CD14-positive monocyte (primary cell): Measurements from ENCODE around the gene YAE1. TPM values are rescaled to one million over a fixed set of nuclear protein-coding genes. Genes with fewer than 3 reads are reported as not detected.

Source experiments
- DNase-seq, 3 donors: peaks; one replicate each; pipeline ENCODE4 v3.0.0-alpha.2; 2011 to 2022
- H2AFZ ChIP-seq: 2 replicates; pipeline ENCODE4 v1.6.0; 2012; ENCODE audit warnings: mild to moderate bottlenecking, low read depth, low read length, inconsistent platforms; ENCODE audit not compliant: insufficient read depth, poor library complexity, severe bottlenecking
- H3K27ac ChIP-seq, 2 donors: 1 replicate in 1 of 2; 2 replicates in 1 of 2; pipeline ENCODE4 v1.5.1; 2012 to 2013; ENCODE audit warnings: low read length in 2 of 2, control low read depth in 1 of 2, inconsistent platforms in 1 of 2, low read depth in 1 of 2, mild to moderate bottlenecking in 1 of 2
- H3K27me3 ChIP-seq, 2 donors: one replicate each; pipeline versions ENCODE4 v1.6.0 to v1.6.1; 2011 to 2013; ENCODE audit warnings: low read length in 2 of 2; ENCODE audit not compliant: control insufficient read depth in 2 of 2, insufficient read depth in 2 of 2
- H3K36me3 ChIP-seq, 2 donors: replicated peaks in 1 of 2; 1 replicate in 1 of 2; 2 replicates in 1 of 2; pipeline versions ENCODE4 v1.5.1 to v1.6.1; 2012 to 2013; ENCODE audit warnings: low read length in 2 of 2, control low read depth in 1 of 2, inconsistent platforms in 1 of 2, mild to moderate bottlenecking in 1 of 2; ENCODE audit not compliant: insufficient read depth in 2 of 2, control insufficient read depth in 1 of 2
- H3K4me1 ChIP-seq, 2 donors: 1 replicate in 1 of 2; 2 replicates in 1 of 2; pipeline versions ENCODE4 v1.5.1 to v1.6.1; 2012 to 2013; ENCODE audit warnings: low read length in 2 of 2, control low read depth in 1 of 2, inconsistent platforms in 1 of 2, mild to moderate bottlenecking in 1 of 2, moderate library complexity in 1 of 2; ENCODE audit not compliant: insufficient read depth in 2 of 2, control insufficient read depth in 1 of 2
- H3K4me2 ChIP-seq: replicated peaks from 2 replicates; pipeline ENCODE3; 2012; ENCODE audit warnings: low read length, moderate library complexity, mild to moderate bottlenecking; ENCODE audit not compliant: poor library complexity, severe bottlenecking; ENCODE audit errors: extremely low read depth
- H3K4me3 ChIP-seq, 3 experiments: fragments of 200-600 bp in 1 of 3; sonication (generic) in 1 of 3; replicated peaks in 1 of 3; 1 replicate in 2 of 3; 2 replicates in 1 of 3; pipeline ENCODE4 v1.5.1; 2011 to 2013; ENCODE audit warnings: low read length in 3 of 3, mild to moderate bottlenecking in 3 of 3, control low read depth in 2 of 3, low read depth in 2 of 3, inconsistent platforms in 1 of 3, moderate library complexity in 1 of 3
- H3K79me2 ChIP-seq: 2 replicates; pipeline ENCODE4 v1.6.0; 2012; ENCODE audit warnings: mild to moderate bottlenecking, control low read depth, inconsistent platforms, low read length, moderate library complexity; ENCODE audit not compliant: insufficient read depth
- H3K9ac ChIP-seq: 2 replicates; pipeline ENCODE4 v1.6.0; 2017; ENCODE audit warnings: low read length, mild to moderate bottlenecking; ENCODE audit not compliant: insufficient read depth, poor library complexity, severe bottlenecking
- H3K9me3 ChIP-seq, 2 donors: replicated peaks in 1 of 2; 1 replicate in 1 of 2; 2 replicates in 1 of 2; pipeline versions ENCODE4 v1.5.1 to v1.6.1; 2012 to 2013; ENCODE audit warnings: low read length in 2 of 2, control low read depth in 1 of 2; ENCODE audit not compliant: control insufficient read depth in 1 of 2, insufficient read depth in 1 of 2
- H4K20me1 ChIP-seq: 2 replicates; pipeline ENCODE4 v1.6.0; 2012; ENCODE audit warnings: mild to moderate bottlenecking, low read length, control low read depth, moderate library complexity; ENCODE audit not compliant: insufficient read depth
- H3K27ac Mint-ChIP-seq, 7 donors: one replicate each; pipeline ENCODE4 v1.8.0; 2020; ENCODE audit warnings: mild to moderate bottlenecking in 7 of 7, mixed read lengths in 7 of 7, moderate library complexity in 6 of 7, inconsistent platforms in 2 of 7
- H3K27me3 Mint-ChIP-seq, 3 donors: one replicate each; pipeline ENCODE4 v1.8.0; 2021 to 2022; ENCODE audit warnings: low read depth in 3 of 3, mild to moderate bottlenecking in 3 of 3, mixed read lengths in 3 of 3, moderate library complexity in 3 of 3, inconsistent platforms in 1 of 3
- H3K36me3 Mint-ChIP-seq, 2 donors: one replicate each; pipeline ENCODE4 v1.8.0; 2020; ENCODE audit warnings: mixed read lengths in 2 of 2, inconsistent platforms in 1 of 2, mild to moderate bottlenecking in 1 of 2
- H3K4me1 Mint-ChIP-seq: one replicate; pipeline ENCODE4 v1.8.0; 2020; ENCODE audit warnings: mild to moderate bottlenecking, mixed read lengths
- H3K4me3 Mint-ChIP-seq, 2 donors: one replicate each; pipeline ENCODE4 v1.8.0; 2020; ENCODE audit warnings: mild to moderate bottlenecking in 2 of 2, mixed read lengths in 2 of 2, moderate library complexity in 1 of 2
- H3K9me3 Mint-ChIP-seq, 7 donors: one replicate each; pipeline ENCODE4 v1.8.0; 2020 to 2022; ENCODE audit warnings: mixed read lengths in 7 of 7, mild to moderate bottlenecking in 6 of 7, moderate library complexity in 6 of 7, inconsistent platforms in 2 of 7
- WGBS: methylation state at CpG from one replicate; pipeline ENCODE4 v1.1.5; 2013; ENCODE audit warnings: missing lambda C conversion rate; ENCODE audit not compliant: insufficient coverage; 5-methylcytosine and 5-hydroxymethylcytosine counted together
- intact Hi-C, 2 donors: fragments of 100-400 bp; cut with micrococcal nuclease; formaldehyde crosslinking; loops; one replicate each; pipeline versions ENCODE4 v1.15.0 to v1.15.1; 2023
- polyA plus RNA-seq, 3 donors: library from polyadenylated mRNA; depleted of rRNA in 1 of 3; unstranded in 2 of 3; stranded (reverse) in 1 of 3; fragments of 300-500 nt in 2 of 3; fragments of >200 nt in 1 of 3; fragmentation: Illumina TruSeq in 2 of 3; gene quantifications; 1 replicate in 2 of 3; 2 replicates in 1 of 3; pipeline ENCODE4 v1.2.3, GENCODE V29; 2012 to 2021
- TF ChIP-seq, protein P1 (sequence below): fragments of 200-600 bp; IDR thresholded peaks from one replicate; pipeline ENCODE4 v1.8.0; 2022; ENCODE audit warnings: antibody characterized with exemption, mild to moderate bottlenecking

YAE1 gene
- polyA plus RNA-seq, 3 donors: 1.1 to 3.2 (median 2.7) TPM

DNA sequence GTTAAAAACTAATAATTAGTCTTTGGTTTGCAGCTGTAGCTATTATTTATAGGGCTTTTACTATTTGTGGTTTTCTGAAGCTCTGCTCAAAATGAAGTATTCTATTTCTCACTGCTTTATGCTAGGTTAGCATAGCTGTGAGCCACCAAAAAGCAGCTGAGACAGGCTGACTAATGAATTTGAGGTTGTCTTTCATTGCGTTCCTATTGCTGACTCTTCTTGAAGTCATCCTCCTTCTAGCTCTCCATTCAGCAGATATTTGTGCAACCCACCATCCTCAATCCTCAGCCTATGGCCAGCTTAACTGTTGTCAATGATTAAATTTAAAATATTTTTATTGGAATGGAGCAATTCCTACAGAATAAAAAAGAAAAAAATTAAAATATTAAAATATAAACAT lies 55.1 kb downstream of the YAE1 start:
- Mint-ChIP-seq H3K9me3 (no peaks in the 10 kb centered on the region), H3K27ac (peak overlapping the region in 1 of 7 donors; percentile 21), H3K4me1 (peaks cover 37% of the 10 kb centered on the region), H3K27me3 (peaks cover 0 to 7% (median 3%) of the 10 kb centered on the region in 3 donors), H3K4me3 (no peak overlapping the region), H3K36me3 (peaks cover 0 to 1% of the 10 kb centered on the region in 2 donors)
- Histone ChIP-seq H3K9me3 (no peaks in the 10 kb centered on the region), H3K4me1 (peaks cover 34% of the 10 kb centered on the region in 2 donors), H3K79me2 (peaks cover 39% of the 10 kb centered on the region), H3K4me2 (no peak overlapping the region), H3K36me3 (no peaks in the 10 kb centered on the region), H4K20me1 (peaks cover 13% of the 10 kb centered on the region), H3K27me3 (peaks cover 0 to 2% of the 10 kb centered on the region in 2 donors), H2AFZ (no peak overlapping the region), H3K9ac (no peak overlapping the region), H3K4me3 (no peak overlapping the region), H3K27ac (no peak overlapping the region)
- TF ChIP-seq, protein P1, sequence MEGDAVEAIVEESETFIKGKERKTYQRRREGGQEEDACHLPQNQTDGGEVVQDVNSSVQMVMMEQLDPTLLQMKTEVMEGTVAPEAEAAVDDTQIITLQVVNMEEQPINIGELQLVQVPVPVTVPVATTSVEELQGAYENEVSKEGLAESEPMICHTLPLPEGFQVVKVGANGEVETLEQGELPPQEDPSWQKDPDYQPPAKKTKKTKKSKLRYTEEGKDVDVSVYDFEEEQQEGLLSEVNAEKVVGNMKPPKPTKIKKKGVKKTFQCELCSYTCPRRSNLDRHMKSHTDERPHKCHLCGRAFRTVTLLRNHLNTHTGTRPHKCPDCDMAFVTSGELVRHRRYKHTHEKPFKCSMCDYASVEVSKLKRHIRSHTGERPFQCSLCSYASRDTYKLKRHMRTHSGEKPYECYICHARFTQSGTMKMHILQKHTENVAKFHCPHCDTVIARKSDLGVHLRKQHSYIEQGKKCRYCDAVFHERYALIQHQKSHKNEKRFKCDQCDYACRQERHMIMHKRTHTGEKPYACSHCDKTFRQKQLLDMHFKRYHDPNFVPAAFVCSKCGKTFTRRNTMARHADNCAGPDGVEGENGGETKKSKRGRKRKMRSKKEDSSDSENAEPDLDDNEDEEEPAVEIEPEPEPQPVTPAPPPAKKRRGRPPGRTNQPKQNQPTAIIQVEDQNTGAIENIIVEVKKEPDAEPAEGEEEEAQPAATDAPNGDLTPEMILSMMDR: no peak
- WGBS: no CpG with 5 or more reads among the region's 1 CpG
- intact Hi-C loops: loop anchor here in 1 of 2 donors (5.0 kb wide), 2 partner anchors 39 to 111 kb away; no protein-coding TSS in a partner anchor
- peak; percentile 5 to 34 (median 6) for DNase-seq

GRCh38 chr7:39621784-39622411 lies 55.7 kb downstream of the YAE1 start:
- TF ChIP-seq, protein P1: no peak
- no peaks in the 10 kb centered on the region for H3K9me3 ChIP-seq
- H3K4me1 Mint-ChIP-seq: peaks cover 37% of the 10 kb centered on the region
- H3K4me3 Mint-ChIP-seq: peak overlapping the region; percentile 83 to 87
- H3K27ac Mint-ChIP-seq: peak overlapping the region; percentile 79 to 97 (median 92)
- no peaks in the 10 kb centered on the region for H3K27me3 ChIP-seq
- H3K4me1 ChIP-seq: peaks cover 34% of the 10 kb centered on the region in 2 donors
- no peaks in the 10 kb centered on the region for H3K9me3 Mint-ChIP-seq
- no peak overlapping the region for H3K9ac ChIP-seq
- H3K79me2 ChIP-seq: peaks cover 46% of the 10 kb centered on the region
- H3K4me2 ChIP-seq: peak overlapping the region; percentile 88
- DNase-seq: peak; percentile 67 to 88 (median 84)
- peak overlapping the region in 1 of 2 donors; percentile 94 for H3K27ac ChIP-seq
- intact Hi-C loops: loop anchor here in 1 of 2 donors (5.0 kb wide), 2 partner anchors 40 to 110 kb away; no protein-coding TSS in a partner anchor
- H3K36me3 ChIP-seq: no peaks in the 10 kb centered on the region
- peaks cover 15% of the 10 kb centered on the region for H4K20me1 ChIP-seq
- no peak overlapping the region for H2AFZ ChIP-seq
- WGBS: 0% methylated on average over 1 of the region's 1 CpG
- H3K27me3 Mint-ChIP-seq: peaks cover 0 to 4% (median 3%) of the 10 kb centered on the region in 3 donors
- peaks cover 1 to 5% of the 10 kb centered on the region in 2 donors for H3K36me3 Mint-ChIP-seq
- H3K4me3 ChIP-seq: peak overlapping the region in 1 of 3 experiments; percentile 84

Other genes starting within 250 kb of the YAE1 start
- gene RALA, start 57.2 kb downstream of the YAE1 start, polyA plus RNA-seq: 10 to 100 TPM in 2 of 3 donors, 1 to 10 TPM in 1; 5.9 to 32.0 (median 30.8) TPM